Astrocyte (in vitro differentiated cells and primary cell): ENCODE results near the gene SEMA3F. TPM values are rescaled to one million over a fixed set of nuclear protein-coding genes. Genes with fewer than 3 reads are reported as not detected.
A peak's percentile ranks its signal among the peaks of the same experiment; 100 is the strongest.

ENCODE experiments used
- DNase-seq: peaks from one replicate; pipeline ENCODE4 v3.0.0-alpha.2; 2010; ENCODE audit warnings: low read depth
- FAIRE-seq: peaks from 2 replicates; lab custom pipeline; 2011; peaks lifted over from hg19 to GRCh38; lab: Jason Lieb, UNC
- H2AFZ ChIP-seq: 2 replicates; pipeline ENCODE4 v1.6.0; 2012; ENCODE audit warnings: low read depth, low read length, inconsistent platforms
- H3K27ac ChIP-seq: 2 replicates; pipeline ENCODE4 v1.5.1; 2011; ENCODE audit warnings: low read depth, low read length, inconsistent platforms
- H3K27me3 ChIP-seq: 2 replicates; pipeline ENCODE4 v1.6.0; 2011; ENCODE audit warnings: low read length, inconsistent platforms; ENCODE audit not compliant: insufficient read depth
- H3K36me3 ChIP-seq: 2 replicates; pipeline ENCODE4 v1.5.1; 2011; ENCODE audit warnings: low read length, inconsistent platforms; ENCODE audit not compliant: insufficient read depth
- H3K4me1 ChIP-seq: 2 replicates; pipeline ENCODE4 v1.5.1; 2011; ENCODE audit warnings: low read length, inconsistent platforms; ENCODE audit not compliant: insufficient read depth
- H3K4me2 ChIP-seq: 2 replicates; pipeline ENCODE4 v1.6.0; 2012; ENCODE audit warnings: low read length, inconsistent platforms
- H3K4me3 ChIP-seq: 2 replicates; pipeline ENCODE4 v1.5.1; 2011; ENCODE audit warnings: low read depth, mild to moderate bottlenecking, low read length, inconsistent platforms; ENCODE audit not compliant: insufficient read depth
- H3K79me2 ChIP-seq: 2 replicates; pipeline ENCODE4 v1.6.0; 2012; ENCODE audit warnings: mild to moderate bottlenecking, low read length, inconsistent platforms; ENCODE audit not compliant: insufficient read depth
- H3K9ac ChIP-seq: 2 replicates; pipeline ENCODE4 v1.6.0; 2012; ENCODE audit warnings: mild to moderate bottlenecking, low read length, inconsistent platforms
- H3K9me3 ChIP-seq: 2 replicates; pipeline ENCODE4 v1.5.1; 2012; ENCODE audit warnings: low read depth, mild to moderate bottlenecking, low read length, inconsistent platforms; ENCODE audit not compliant: insufficient read depth
- H4K20me1 ChIP-seq: 2 replicates; pipeline ENCODE4 v1.6.0; 2012; ENCODE audit warnings: low read length, inconsistent platforms; ENCODE audit not compliant: insufficient read depth
- H3K27ac Mint-ChIP-seq: one replicate; pipeline ENCODE4 v1.8.0; 2021; ENCODE audit warnings: mild to moderate bottlenecking, mixed read lengths; ENCODE audit not compliant: unreplicated experiment
- H3K27me3 Mint-ChIP-seq: one replicate; pipeline ENCODE4 v1.8.0; 2021; ENCODE audit warnings: low read depth, mixed read lengths; ENCODE audit not compliant: unreplicated experiment
- H3K36me3 Mint-ChIP-seq: one replicate; pipeline ENCODE4 v1.8.0; 2021; ENCODE audit warnings: low read depth, mixed read lengths; ENCODE audit not compliant: unreplicated experiment
- H3K4me1 Mint-ChIP-seq: one replicate; pipeline ENCODE4 v1.8.0; 2021; ENCODE audit warnings: low read depth, mixed read lengths; ENCODE audit not compliant: unreplicated experiment
- H3K4me3 Mint-ChIP-seq: one replicate; pipeline ENCODE4 v1.8.0; 2021; ENCODE audit warnings: mild to moderate bottlenecking, moderate library complexity, mixed read lengths; ENCODE audit not compliant: unreplicated experiment
- H3K9me3 Mint-ChIP-seq: one replicate; pipeline ENCODE4 v1.8.0; 2021; ENCODE audit warnings: mild to moderate bottlenecking, mixed read lengths; ENCODE audit not compliant: unreplicated experiment
- EZH2 ChIP-seq: IDR thresholded peaks from 2 replicates; pipeline ENCODE4 v1.6.1; 2012; ENCODE audit warnings: mild to moderate bottlenecking, low read length, inconsistent platforms; ENCODE audit not compliant: insufficient read depth
- total RNA-seq: library from RNA; stranded (reverse); gene quantifications from 2 replicates; pipeline ENCODE4 v1.2.1, GENCODE V29; 2021
- TF ChIP-seq, protein P1 (sequence below): IDR thresholded peaks from 2 replicates; pipeline ENCODE4 v1.5.1; 2011; ENCODE audit warnings: low read depth, mild to moderate bottlenecking, inconsistent platforms, low read length, moderate library complexity; ENCODE audit not compliant: insufficient read depth

SEMA3F gene
- total RNA-seq, 1 donor from 2014 or later = 6.6 TPM

DNA sequence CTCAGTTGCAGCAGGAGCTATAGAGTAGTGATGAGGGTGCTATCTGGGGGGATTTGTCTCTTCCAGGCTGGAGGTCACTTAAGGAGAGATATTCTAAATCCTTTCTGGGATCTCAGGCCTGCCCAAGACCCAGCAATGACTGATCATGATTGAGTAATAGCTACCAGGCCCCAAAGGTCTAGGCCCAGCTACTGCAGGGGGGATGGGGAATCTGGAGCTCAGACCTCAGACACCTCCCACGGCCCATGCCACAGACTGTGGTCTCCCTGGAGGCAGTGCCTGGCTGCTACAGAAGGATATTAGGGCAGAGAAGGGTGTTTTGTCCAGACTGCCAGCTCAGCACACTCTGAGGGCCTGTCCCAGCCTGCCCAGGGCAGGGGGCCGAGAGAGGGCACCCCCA lies 56.8 kb downstream of the SEMA3F start:
- Histone ChIP-seq H3K27me3 (no peaks in the 10 kb centered on the region), H3K4me3 (no peak overlapping the region), H3K9ac (no peak overlapping the region), H2AFZ (no peak overlapping the region), H3K79me2 (no peaks in the 10 kb centered on the region), H3K4me2 (no peak overlapping the region), H3K9me3 (no peaks in the 10 kb centered on the region), H3K4me1 (no peaks in the 10 kb centered on the region), H3K27ac (no peak overlapping the region), H4K20me1 (no peaks in the 10 kb centered on the region), H3K36me3 (no peaks in the 10 kb centered on the region)
- Mint-ChIP-seq H3K27me3 (peaks cover 23% of the 10 kb centered on the region), H3K27ac (peak overlapping the region; percentile 75), H3K4me3 (no peak overlapping the region), H3K4me1 (peaks cover 4% of the 10 kb centered on the region), H3K36me3 (no peaks in the 10 kb centered on the region), H3K9me3 (no peaks in the 10 kb centered on the region)
- DNase-seq (peak; percentile 8), FAIRE-seq (no peak)
- TF ChIP-seq EZH2 = no peak
- TF ChIP-seq, protein P1, sequence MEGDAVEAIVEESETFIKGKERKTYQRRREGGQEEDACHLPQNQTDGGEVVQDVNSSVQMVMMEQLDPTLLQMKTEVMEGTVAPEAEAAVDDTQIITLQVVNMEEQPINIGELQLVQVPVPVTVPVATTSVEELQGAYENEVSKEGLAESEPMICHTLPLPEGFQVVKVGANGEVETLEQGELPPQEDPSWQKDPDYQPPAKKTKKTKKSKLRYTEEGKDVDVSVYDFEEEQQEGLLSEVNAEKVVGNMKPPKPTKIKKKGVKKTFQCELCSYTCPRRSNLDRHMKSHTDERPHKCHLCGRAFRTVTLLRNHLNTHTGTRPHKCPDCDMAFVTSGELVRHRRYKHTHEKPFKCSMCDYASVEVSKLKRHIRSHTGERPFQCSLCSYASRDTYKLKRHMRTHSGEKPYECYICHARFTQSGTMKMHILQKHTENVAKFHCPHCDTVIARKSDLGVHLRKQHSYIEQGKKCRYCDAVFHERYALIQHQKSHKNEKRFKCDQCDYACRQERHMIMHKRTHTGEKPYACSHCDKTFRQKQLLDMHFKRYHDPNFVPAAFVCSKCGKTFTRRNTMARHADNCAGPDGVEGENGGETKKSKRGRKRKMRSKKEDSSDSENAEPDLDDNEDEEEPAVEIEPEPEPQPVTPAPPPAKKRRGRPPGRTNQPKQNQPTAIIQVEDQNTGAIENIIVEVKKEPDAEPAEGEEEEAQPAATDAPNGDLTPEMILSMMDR = no peak

DNA sequence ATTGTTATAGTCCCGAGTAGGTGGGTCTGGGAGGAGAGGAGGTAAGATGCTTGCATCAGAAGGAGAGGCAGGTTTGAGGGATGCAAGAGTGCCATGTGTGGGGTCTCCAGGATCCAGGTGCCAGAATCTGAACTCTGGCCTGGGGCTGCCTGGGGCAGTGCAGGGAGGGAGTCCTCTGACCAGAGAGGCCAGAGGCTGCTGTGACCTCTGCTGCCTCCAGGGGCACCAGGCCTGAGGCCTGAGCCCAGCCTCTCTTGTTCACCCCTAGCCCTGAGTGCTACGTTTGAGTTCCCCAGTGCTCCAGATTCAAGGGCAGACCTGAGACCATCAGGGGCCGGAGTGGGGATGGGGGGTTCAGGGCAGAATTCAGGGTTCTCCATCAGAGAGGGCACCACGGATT lies 57.4 kb downstream of the SEMA3F start:
- no peaks in the 10 kb centered on the region for H3K27me3 ChIP-seq
- H3K4me3 Mint-ChIP-seq = no peak overlapping the region

DNA sequence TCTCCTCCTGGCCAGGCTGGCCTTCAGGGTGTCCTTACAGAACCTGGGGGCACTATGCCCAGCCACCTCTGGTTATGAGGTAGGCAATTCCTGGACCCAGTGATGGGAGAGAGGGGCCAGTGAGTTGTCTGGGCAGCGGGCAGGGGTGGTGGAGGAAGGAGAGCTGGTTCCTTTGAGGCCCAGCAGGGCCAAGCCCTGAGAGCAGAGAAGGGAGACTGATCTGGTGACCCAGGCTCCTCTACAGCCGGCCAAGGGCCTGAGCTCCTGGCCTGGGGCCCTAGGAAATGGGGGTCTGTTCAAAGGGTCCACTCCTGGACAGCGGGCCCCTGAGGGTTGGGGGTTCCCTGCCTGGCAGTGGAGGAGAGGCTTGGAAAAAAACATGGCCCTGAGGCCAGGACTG lies 57.8 kb downstream of the SEMA3F start:
- no peaks in the 10 kb centered on the region for H4K20me1 ChIP-seq
- no peak for TF ChIP-seq EZH2
- TF ChIP-seq, protein P1 = no peak
- H3K4me1 Mint-ChIP-seq = peaks cover 4% of the 10 kb centered on the region
- no peaks in the 10 kb centered on the region for H3K36me3 ChIP-seq
- no peak overlapping the region for H3K27ac Mint-ChIP-seq
- no peak overlapping the region for H3K4me3 ChIP-seq
- DNase-seq (no peak), FAIRE-seq (no peak)
- H3K9me3 ChIP-seq = no peaks in the 10 kb centered on the region
- no peaks in the 10 kb centered on the region for H3K36me3 Mint-ChIP-seq
- H3K27me3 Mint-ChIP-seq = peaks cover 27% of the 10 kb centered on the region
- H3K27ac ChIP-seq = no peak overlapping the region
- H3K9me3 Mint-ChIP-seq = no peaks in the 10 kb centered on the region
- H2AFZ ChIP-seq = no peak overlapping the region
- H3K4me2 ChIP-seq = no peak overlapping the region
- no peak overlapping the region for H3K9ac ChIP-seq
- no peak overlapping the region for H3K4me3 Mint-ChIP-seq
- H3K27me3 ChIP-seq = peaks cover 2% of the 10 kb centered on the region
- H3K4me1 ChIP-seq = no peaks in the 10 kb centered on the region
- H3K79me2 ChIP-seq = no peaks in the 10 kb centered on the region

More for the DNA sequence above, 57.4 kb downstream of the SEMA3F start:
- TF ChIP-seq EZH2 = no peak
- TF ChIP-seq, protein P1 = no peak
- FAIRE-seq = no peak
- no peaks in the 10 kb centered on the region for H4K20me1 ChIP-seq
- no peaks in the 10 kb centered on the region for H3K79me2 ChIP-seq
- H3K36me3 ChIP-seq = no peaks in the 10 kb centered on the region
- H2AFZ ChIP-seq = no peak overlapping the region
- Mint-ChIP-seq H3K4me1 (peaks cover 4% of the 10 kb centered on the region), H3K9me3 (no peaks in the 10 kb centered on the region), H3K36me3 (no peaks in the 10 kb centered on the region), H3K27me3 (peaks cover 24% of the 10 kb centered on the region), H3K27ac (peak overlapping the region; percentile 75)
- no peak overlapping the region for H3K4me3 ChIP-seq
- H3K4me2 ChIP-seq = no peak overlapping the region
- DNase-seq = no peak
- H3K9me3 ChIP-seq = no peaks in the 10 kb centered on the region
- no peaks in the 10 kb centered on the region for H3K4me1 ChIP-seq
- no peak overlapping the region for H3K9ac ChIP-seq
- H3K27ac ChIP-seq = no peak overlapping the region
